Upper lobe of left lung (tissue), 6 donors: ENCODE results near the gene KIF26B. TPM values are rescaled to one million over a fixed set of nuclear protein-coding genes. Genes with fewer than 3 reads are reported as not detected.

Experiments
- ATAC-seq, 2 donors: fragments of 200-7000 bp; cut with Tn5 transposase; one replicate each; pipeline ENCODE4 v1.9.1; 2022; ENCODE audit warnings: mild to moderate bottlenecking in 2 of 2, moderate library complexity in 2 of 2; ENCODE audit not compliant: low FRiP score in 2 of 2
- DNase-seq, 2 donors: peaks; one replicate each; pipeline ENCODE4 v3.0.0-alpha.2; 2019 to 2020
- H3K27ac ChIP-seq, 4 donors: fragments of 200-600 bp; sonication (generic); one replicate each; pipeline ENCODE4 v1.5.1; 2016 to 2019
- H3K27me3 ChIP-seq, 4 donors: fragments of 200-600 bp; sonication (generic); one replicate each; pipeline ENCODE4 v1.5.1; 2017 to 2019
- H3K36me3 ChIP-seq, 4 donors: fragments of 200-600 bp; sonication (generic); one replicate each; pipeline ENCODE4 v1.5.1; 2016 to 2019
- H3K4me1 ChIP-seq, 4 donors: fragments of 200-600 bp; sonication (generic); one replicate each; pipeline ENCODE4 v1.5.1; 2018 to 2019
- H3K4me3 ChIP-seq, 4 donors: fragments of 200-600 bp; sonication (generic); one replicate each; pipeline ENCODE4 v1.5.1; 2017 to 2019; ENCODE audit warnings: mild to moderate bottlenecking in 2 of 4, moderate library complexity in 1 of 4
- H3K9me3 ChIP-seq, 4 donors: fragments of 200-600 bp; sonication (generic); one replicate each; pipeline ENCODE4 v1.5.1; 2018 to 2019
- EP300 ChIP-seq, 4 donors: sonication (generic); formaldehyde crosslinking; IDR thresholded peaks; one replicate each; pipeline ENCODE4 v1.5.1; 2017; ENCODE audit warnings: antibody characterized with exemption in 4 of 4, control low read depth in 2 of 4
- POLR2A ChIP-seq, 4 donors: fragments of 450-650 bp; IDR thresholded peaks; one replicate each; pipeline ENCODE4 v1.5.1; 2016 to 2017; ENCODE audit warnings: antibody characterized with exemption in 4 of 4, mild to moderate bottlenecking in 2 of 4
- POLR2AphosphoS5 ChIP-seq, 2 donors: sonication (generic); formaldehyde crosslinking; IDR thresholded peaks; one replicate each; pipeline ENCODE4 v1.5.1; 2017; ENCODE audit warnings: antibody characterized with exemption in 2 of 2
- WGBS, 2 donors: methylation state at CpG; one replicate each; pipeline ENCODE4 v1.1.5; 2017 to 2018; 5-methylcytosine and 5-hydroxymethylcytosine counted together
- total RNA-seq, 6 donors: library from RNA; depleted of rRNA in 4 of 6; stranded (reverse); fragments of >200 nt in 4 of 6; gene quantifications; one replicate each; pipeline versions ENCODE4 v1.1.0 to v1.2.1, GENCODE V29; 2016 to 2021
- TF ChIP-seq, protein P1 (sequence below), 6 experiments: fragments of 450-650 bp in 4 of 6; fragments of 200-600 bp in 2 of 6; sonication (generic) in 2 of 6; IDR thresholded peaks; one replicate each; pipeline ENCODE4 v1.5.1; 2016 to 2019; ENCODE audit warnings: antibody characterized with exemption in 6 of 6
- donor health status: DM: no; HTN: no; CAD: no; lungs with moderate emphysema.
- donor health status: DM: no; HTN: yes; CAD: no; lungs with severe emphysema.

The KIF26B gene
- total RNA-seq, 6 donors from 2014 or later = 1.2 to 4.3 (median 2.1) TPM

DNA sequence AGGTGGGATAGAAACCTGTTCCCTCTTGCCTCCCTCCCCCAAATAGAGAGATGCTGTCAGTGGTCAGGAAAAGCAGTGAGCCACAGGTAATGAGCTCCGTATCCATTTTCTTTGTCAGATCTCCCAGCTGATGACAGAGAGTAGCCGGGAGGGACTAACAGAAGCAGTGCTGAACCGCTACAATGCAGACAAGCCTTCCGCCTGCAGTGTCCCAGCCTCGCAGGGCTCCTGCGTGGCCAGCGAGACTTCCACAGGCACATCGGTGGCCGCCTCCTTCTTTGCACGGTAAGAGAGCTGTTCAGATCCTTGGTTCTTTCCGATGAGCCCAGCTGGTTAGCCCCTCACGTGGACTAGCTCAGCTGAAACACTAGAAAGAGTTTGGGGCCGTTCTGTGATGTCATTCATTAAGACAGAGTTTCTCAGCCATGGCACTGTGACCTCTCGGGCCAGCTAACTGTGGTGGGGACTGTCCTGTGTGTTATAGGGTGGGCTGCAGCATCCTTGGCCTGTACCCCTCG lies 264.7 kb downstream of the KIF26B start:
- Histone ChIP-seq H3K4me1 (no peaks in the 10 kb centered on the region), H3K9me3 (no peaks in the 10 kb centered on the region), H3K27ac (no peak overlapping the region), H3K4me3 (no peak overlapping the region), H3K36me3 (no peaks in the 10 kb centered on the region), H3K27me3 (no peaks in the 10 kb centered on the region)
- TF ChIP-seq, protein P1, sequence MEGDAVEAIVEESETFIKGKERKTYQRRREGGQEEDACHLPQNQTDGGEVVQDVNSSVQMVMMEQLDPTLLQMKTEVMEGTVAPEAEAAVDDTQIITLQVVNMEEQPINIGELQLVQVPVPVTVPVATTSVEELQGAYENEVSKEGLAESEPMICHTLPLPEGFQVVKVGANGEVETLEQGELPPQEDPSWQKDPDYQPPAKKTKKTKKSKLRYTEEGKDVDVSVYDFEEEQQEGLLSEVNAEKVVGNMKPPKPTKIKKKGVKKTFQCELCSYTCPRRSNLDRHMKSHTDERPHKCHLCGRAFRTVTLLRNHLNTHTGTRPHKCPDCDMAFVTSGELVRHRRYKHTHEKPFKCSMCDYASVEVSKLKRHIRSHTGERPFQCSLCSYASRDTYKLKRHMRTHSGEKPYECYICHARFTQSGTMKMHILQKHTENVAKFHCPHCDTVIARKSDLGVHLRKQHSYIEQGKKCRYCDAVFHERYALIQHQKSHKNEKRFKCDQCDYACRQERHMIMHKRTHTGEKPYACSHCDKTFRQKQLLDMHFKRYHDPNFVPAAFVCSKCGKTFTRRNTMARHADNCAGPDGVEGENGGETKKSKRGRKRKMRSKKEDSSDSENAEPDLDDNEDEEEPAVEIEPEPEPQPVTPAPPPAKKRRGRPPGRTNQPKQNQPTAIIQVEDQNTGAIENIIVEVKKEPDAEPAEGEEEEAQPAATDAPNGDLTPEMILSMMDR (IDR thresholded peaks at IDR 0.05) = no peak
- TF ChIP-seq POLR2AphosphoS5 (IDR thresholded peaks at IDR 0.05) (no peak), POLR2A (IDR thresholded peaks at IDR 0.05) (no peak), EP300 (IDR thresholded peaks at IDR 0.05) (no peak)
- DNase-seq (no peak), ATAC-seq (no peak)
- 79 to 89% methylated on average over 3 to 15 of the region's 15 CpGs for WGBS, 2 donors

DNA sequence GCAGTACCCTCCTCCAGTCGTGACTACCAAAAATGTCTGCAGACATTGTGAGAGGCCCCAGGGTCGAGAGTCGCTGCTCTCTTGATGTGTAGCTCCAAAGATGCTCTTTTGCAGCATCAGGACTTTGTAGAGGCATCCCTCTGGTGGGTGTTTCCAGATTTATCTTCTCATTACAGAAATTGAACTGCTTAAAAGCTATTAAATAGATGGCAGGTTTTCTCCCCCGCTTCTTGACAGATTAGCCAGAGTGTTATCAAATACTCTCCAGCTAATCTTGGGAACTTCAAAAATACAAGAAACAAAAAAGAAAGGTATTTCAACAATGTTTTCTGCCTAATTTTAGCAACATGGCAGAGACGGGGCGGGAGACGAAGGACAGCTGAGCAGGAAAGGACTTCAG lies 265.2 kb downstream of the KIF26B start:
- ATAC-seq = no peak
- WGBS, 2 donors = 73 to 80% methylated on average over 7 of the region's 7 CpGs
- H3K36me3 ChIP-seq = no peaks in the 10 kb centered on the region
- no peaks in the 10 kb centered on the region for H3K27me3 ChIP-seq
- no peak overlapping the region for H3K27ac ChIP-seq
- TF ChIP-seq POLR2AphosphoS5 (IDR thresholded peaks at IDR 0.05) (no peak), POLR2A (IDR thresholded peaks at IDR 0.05) (no peak), EP300 (IDR thresholded peaks at IDR 0.05) (no peak)
- TF ChIP-seq, protein P1 (IDR thresholded peaks at IDR 0.05) = no peak
- DNase-seq = no peak
- H3K9me3 ChIP-seq = no peaks in the 10 kb centered on the region
- H3K4me1 ChIP-seq = no peaks in the 10 kb centered on the region
- H3K4me3 ChIP-seq = no peak overlapping the region

DNA sequence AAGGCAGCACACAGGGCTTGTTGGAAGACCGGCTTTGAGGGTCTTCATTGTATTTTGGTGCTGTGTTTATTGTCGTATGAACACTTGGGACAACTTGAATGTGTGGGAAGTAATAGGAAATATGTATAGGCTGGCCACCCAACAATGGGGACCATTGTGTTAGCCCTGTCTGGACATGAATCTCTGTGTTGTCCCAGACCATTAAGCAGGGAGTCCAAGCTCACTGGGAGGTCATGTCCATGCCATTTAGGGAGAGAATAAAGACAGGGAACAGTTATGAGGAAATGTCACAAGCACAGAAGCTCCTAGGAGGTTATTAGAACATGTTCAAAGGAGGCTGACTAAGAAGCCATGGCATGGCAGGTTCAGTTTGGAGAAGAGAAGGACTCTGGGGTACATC lies 266.1 kb downstream of the KIF26B start:
- Histone ChIP-seq H3K36me3 (no peaks in the 10 kb centered on the region), H3K9me3 (no peaks in the 10 kb centered on the region), H3K27ac (no peak overlapping the region), H3K27me3 (no peaks in the 10 kb centered on the region), H3K4me1 (no peaks in the 10 kb centered on the region), H3K4me3 (no peak overlapping the region)
- DNase-seq = no peak
- TF ChIP-seq POLR2A (IDR thresholded peaks at IDR 0.05) (no peak), POLR2AphosphoS5 (IDR thresholded peaks at IDR 0.05) (no peak), EP300 (IDR thresholded peaks at IDR 0.05) (no peak)
- TF ChIP-seq, protein P1 (IDR thresholded peaks at IDR 0.05) = no peak
- ATAC-seq = no peak
- WGBS, 2 donors = 89 to 91% methylated on average over 2 of the region's 2 CpGs

DNA sequence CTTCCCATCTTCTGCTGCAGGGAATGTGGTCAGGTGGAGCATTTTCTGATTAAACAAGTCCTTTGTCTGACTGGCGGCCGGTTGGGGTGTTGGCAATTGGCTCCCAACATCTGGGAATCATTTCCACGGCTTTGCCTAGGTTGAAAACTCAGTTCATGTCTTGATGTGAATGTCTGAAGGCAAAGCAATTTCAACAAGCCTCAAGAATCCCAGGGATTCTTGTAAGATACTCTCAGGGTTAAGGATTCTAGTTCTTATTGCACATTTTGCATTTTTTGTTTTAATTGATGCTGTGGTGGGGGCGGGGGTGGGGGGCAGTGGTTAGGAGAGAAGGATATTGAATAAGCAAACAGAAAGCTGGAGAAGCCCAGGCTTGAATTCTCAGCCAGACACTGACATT lies 273.9 kb downstream of the KIF26B start:
- no peaks in the 10 kb centered on the region for H3K4me1 ChIP-seq
- H3K36me3 ChIP-seq = no peaks in the 10 kb centered on the region
- TF ChIP-seq POLR2A (IDR thresholded peaks at IDR 0.05) (no peak), EP300 (IDR thresholded peaks at IDR 0.05) (no peak), POLR2AphosphoS5 (IDR thresholded peaks at IDR 0.05) (no peak)
- TF ChIP-seq, protein P1 (IDR thresholded peaks at IDR 0.05) = no peak
- no peak for ATAC-seq
- H3K27ac ChIP-seq = no peak overlapping the region
- H3K9me3 ChIP-seq = no peaks in the 10 kb centered on the region
- no peaks in the 10 kb centered on the region for H3K27me3 ChIP-seq
- no peak for DNase-seq
- no peak overlapping the region for H3K4me3 ChIP-seq
- 85% methylated on average over 4 of the region's 4 CpGs for WGBS, 2 donors

DNA sequence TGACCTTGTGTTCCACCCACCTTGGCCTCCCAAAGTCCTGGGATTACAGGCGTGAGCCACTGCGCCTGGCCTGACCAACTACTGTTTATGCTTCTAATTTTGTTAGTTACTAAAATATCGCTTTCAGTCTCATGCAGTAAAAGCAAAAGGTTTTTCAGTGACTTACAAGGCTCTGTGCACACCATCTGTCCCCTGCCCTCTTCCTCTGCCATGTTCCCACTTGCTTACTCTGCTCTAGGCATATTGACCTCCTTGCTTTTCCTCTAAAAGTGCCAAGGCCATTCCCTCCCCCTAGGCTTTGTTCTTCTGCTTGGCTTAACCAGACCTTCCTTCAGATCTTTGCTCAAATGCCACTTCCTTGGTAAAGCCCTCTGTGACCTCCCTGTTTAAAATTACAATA lies 276.9 kb downstream of the KIF26B start:
- WGBS, 2 donors = 91 to 100% methylated on average over 3 of the region's 3 CpGs
- Histone ChIP-seq H3K27me3 (no peaks in the 10 kb centered on the region), H3K9me3 (no peaks in the 10 kb centered on the region), H3K36me3 (no peaks in the 10 kb centered on the region), H3K27ac (no peak overlapping the region), H3K4me1 (no peaks in the 10 kb centered on the region), H3K4me3 (no peak overlapping the region)
- TF ChIP-seq POLR2A (IDR thresholded peaks at IDR 0.05) (no peak), POLR2AphosphoS5 (IDR thresholded peaks at IDR 0.05) (no peak), EP300 (IDR thresholded peaks at IDR 0.05) (no peak)
- TF ChIP-seq, protein P1 (IDR thresholded peaks at IDR 0.05) = no peak
- DNase-seq (no peak), ATAC-seq (no peak)
